Stimulated activated CD4-positive, alpha-beta T cell treated with anti-CD3 and anti-CD28 coated beads, Interleukin-12 subunit alpha, Interleukin-12 subunit beta, amount 100 ng/mL, for 4 hours (primary cell): ENCODE results near the gene MARCHF2.
"Not testable (repeated sequence)": the region's sequence is repeated elsewhere in the genome, so short reads cannot be mapped to it uniquely, and the experiment has no call there.

Experiments used
- DNase-seq: peaks from one replicate; pipeline ENCODE4 v3.0.0-alpha.2; 2020

MARCHF2 gene

GRCh38 chr19:8387688-8388611 lies 25.2 kb upstream of the MARCHF2 start:
- no peak for DNase-seq

- no peak for DNase-seq
Measured at GRCh38 chr19:8388612-8388958, 24.5 kb upstream of the MARCHF2 start.

GRCh38 chr19:8389891-8390616 lies 23.1 kb upstream of the MARCHF2 start, which contains the start of gene RAB11B:
TSS of gene RAB11B (plus strand) at chr19:8390360. CDS start at chr19:8390417, 57 bp downstream.
- peak; percentile 95 for DNase-seq

- peak; percentile 91 for DNase-seq
Measured at GRCh38 chr19:8390617-8390981, 22.5 kb upstream of the MARCHF2 start.

- no peak for DNase-seq
Measured at GRCh38 chr19:8391198-8392016, 21.7 kb upstream of the MARCHF2 start.

- DNase-seq, result no peak
Measured at GRCh38 chr19:8392017-8392591, 21.0 kb upstream of the MARCHF2 start.

GRCh38 chr19:8393192-8393870 lies 19.8 kb upstream of the MARCHF2 start:
- no peak for DNase-seq

GRCh38 chr19:8393871-8394250 lies 19.2 kb upstream of the MARCHF2 start:
- DNase-seq, result no peak

GRCh38 chr19:8395621-8396082 lies 17.5 kb upstream of the MARCHF2 start:
- DNase-seq, result no peak

GRCh38 chr19:8396185-8396562 lies 16.9 kb upstream of the MARCHF2 start:
- DNase-seq, result no peak

- peak; percentile 64 for DNase-seq
Measured at GRCh38 chr19:8396563-8397203, 16.4 kb upstream of the MARCHF2 start.

- no peak for DNase-seq
Measured at GRCh38 chr19:8397271-8397670, 15.8 kb upstream of the MARCHF2 start.

GRCh38 chr19:8397746-8398310 lies 15.3 kb upstream of the MARCHF2 start:
- no peak for DNase-seq

- DNase-seq, result no peak
Measured at GRCh38 chr19:8398311-8398771, 14.8 kb upstream of the MARCHF2 start.

- DNase-seq, result no peak
Measured at GRCh38 chr19:8399681-8400188, 13.4 kb upstream of the MARCHF2 start.

- no peak for DNase-seq
Measured at GRCh38 chr19:8401981-8402411, 11.1 kb upstream of the MARCHF2 start.

GRCh38 chr19:8403098-8403819 lies 9.8 kb upstream of the MARCHF2 start:
- DNase-seq, result no peak

- DNase-seq, result no peak
Measured at GRCh38 chr19:8403820-8404109, 9.3 kb upstream of the MARCHF2 start.

GRCh38 chr19:8404391-8405151 lies 8.5 kb upstream of the MARCHF2 start:
- no peak for DNase-seq

- DNase-seq, result not testable (repeated sequence)
Measured at GRCh38 chr19:8410718-8411117, 2.4 kb upstream of the MARCHF2 start.
